Right kidney (tissue), 9 donors: ENCODE measurements around the gene DZANK1.
"Not testable (repeated sequence)": the region's sequence is repeated elsewhere in the genome, so short reads cannot be mapped to it uniquely, and the experiment has no call there.

Experiments used
- DNase-seq: peaks from one replicate; pipeline ENCODE4 v3.0.0-alpha.2; 2016
- long read RNA-seq, 8 donors: transcript quantifications; one replicate each; lab custom pipeline, GENCODE V29; 2026

The DZANK1 gene
- long read RNA-seq, donor 1 = 0 reads
- long read RNA-seq, donor 2 = 0 reads
- long read RNA-seq, donor 3, partial matches to known transcripts = 19 of 19 reads
- long read RNA-seq, donor 3, other reads (novel, unspliced or antisense) = 0 of 19 reads
- long read RNA-seq, donor 4, partial matches to known transcripts = 33 of 33 reads
- long read RNA-seq, donor 4, other reads (novel, unspliced or antisense) = 0 of 33 reads
- long read RNA-seq, donor 5, partial matches to known transcripts = 30 of 30 reads
- long read RNA-seq, donor 5, other reads (novel, unspliced or antisense) = 0 of 30 reads
- long read RNA-seq, donor 6 = 0 reads
- long read RNA-seq, donor 7, partial matches to known transcripts = 40 of 40 reads
- long read RNA-seq, donor 7, other reads (novel, unspliced or antisense) = 0 of 40 reads
- long read RNA-seq, donor 8 = 0 reads

- peak; percentile 100 for DNase-seq
These were observed at the start of gene DZANK1, which contains the start of gene POLR3F for GRCh38 chr20:18466894-18467730. Gene DZANK1, minus strand, starts transcription at chr20:18467030. Its CDS starts 1,672 bp downstream, at chr20:18465358. Gene POLR3F, plus strand, starts transcription at chr20:18467390. Its CDS starts 117 bp downstream, at chr20:18467507.

GRCh38 chr20:18515973-18516372 lies 49.1 kb upstream of the DZANK1 start:
- DNase-seq = no peak

GRCh38 chr20:18514127-18514526 lies 47.3 kb upstream of the DZANK1 start:
- no peak for DNase-seq

- DNase-seq = no peak
These were observed 46.4 kb upstream of the DZANK1 start for GRCh38 chr20:18513208-18513607.

- no peak for DNase-seq
These were observed 44.7 kb upstream of the DZANK1 start for GRCh38 chr20:18511571-18511970.

- DNase-seq = peak; percentile 100
These were observed 40.7 kb upstream of the DZANK1 start, which contains the start of gene SEC23B for GRCh38 chr20:18507218-18508191. Gene SEC23B, plus strand, starts transcription at chr20:18507940. Its CDS starts 2,896 bp downstream, at chr20:18510836.

- no peak for DNase-seq
These were observed 39.9 kb upstream of the DZANK1 start for GRCh38 chr20:18506744-18507143.

GRCh38 chr20:18504479-18505060 lies 37.7 kb upstream of the DZANK1 start:
- no peak for DNase-seq

GRCh38 chr20:18501672-18502071 lies 34.8 kb upstream of the DZANK1 start:
- not testable (repeated sequence) for DNase-seq

GRCh38 chr20:18497603-18498002 lies 30.8 kb upstream of the DZANK1 start:
- no peak for DNase-seq

GRCh38 chr20:18496740-18497592 lies 30.1 kb upstream of the DZANK1 start, which contains the start of gene RBBP9:
Gene RBBP9, minus strand, starts transcription at chr20:18497225. Its CDS starts 58 bp downstream, at chr20:18497167.
- peak; percentile 90 for DNase-seq

- no peak for DNase-seq
These were observed 29.2 kb upstream of the DZANK1 start for GRCh38 chr20:18496042-18496441.

- no peak for DNase-seq
These were observed 21.5 kb upstream of the DZANK1 start for GRCh38 chr20:18488301-18488700.

GRCh38 chr20:18481596-18481995 lies 14.8 kb upstream of the DZANK1 start:
- DNase-seq = no peak

GRCh38 chr20:18477821-18478220 lies 11.0 kb upstream of the DZANK1 start:
- DNase-seq = no peak

GRCh38 chr20:18477218-18477617 lies 10.4 kb upstream of the DZANK1 start:
- DNase-seq = no peak

GRCh38 chr20:18466574-18466893 lies 296 bp downstream of the DZANK1 start:
- no peak for DNase-seq

- DNase-seq = peak; percentile 4
These were observed 1.2 kb downstream of the DZANK1 start for GRCh38 chr20:18465536-18466200.

GRCh38 chr20:18456600-18456999 lies 10.2 kb downstream of the DZANK1 start:
- DNase-seq = no peak

- no peak for DNase-seq
These were observed 22.9 kb downstream of the DZANK1 start for GRCh38 chr20:18443886-18444285.
